ENCODE results near the gene ANXA6. TPM values are rescaled to one million over a fixed set of nuclear protein-coding genes. Genes with fewer than 3 reads are reported as not detected.

ANXA6 gene
- total RNA-seq, 1 donor, result 353 TPM

DNA sequence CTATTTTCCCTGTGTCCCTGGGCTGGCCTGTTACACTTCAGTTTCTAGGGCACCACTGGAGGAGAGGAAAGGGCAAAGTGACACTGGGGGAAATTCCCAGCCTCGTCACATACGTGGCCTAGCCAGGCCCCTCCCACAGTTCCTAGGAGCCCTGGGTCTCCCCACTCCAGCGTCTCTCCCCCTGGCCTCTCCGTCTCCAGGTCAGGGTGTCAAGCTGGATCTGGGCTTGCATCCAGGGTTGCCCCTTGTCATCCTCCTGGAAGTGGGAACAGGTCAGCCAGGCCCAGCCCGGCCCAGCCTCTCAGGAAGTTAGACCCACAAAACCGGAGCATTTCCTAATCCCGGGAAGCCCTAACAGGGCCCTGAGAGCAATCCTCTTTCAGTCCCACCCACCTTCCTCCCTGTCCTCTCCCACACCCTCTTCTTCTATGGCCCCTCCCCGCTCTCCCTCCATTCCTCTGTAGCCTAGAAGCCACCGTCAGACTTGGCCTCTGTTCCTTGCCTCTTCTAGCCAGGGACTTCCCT, 72.0 kb downstream of the ANXA6 start:
- H3K4me3 ChIP-seq (ENCODE audit: insufficient read depth, low read length), result no peak overlapping the region

DNA sequence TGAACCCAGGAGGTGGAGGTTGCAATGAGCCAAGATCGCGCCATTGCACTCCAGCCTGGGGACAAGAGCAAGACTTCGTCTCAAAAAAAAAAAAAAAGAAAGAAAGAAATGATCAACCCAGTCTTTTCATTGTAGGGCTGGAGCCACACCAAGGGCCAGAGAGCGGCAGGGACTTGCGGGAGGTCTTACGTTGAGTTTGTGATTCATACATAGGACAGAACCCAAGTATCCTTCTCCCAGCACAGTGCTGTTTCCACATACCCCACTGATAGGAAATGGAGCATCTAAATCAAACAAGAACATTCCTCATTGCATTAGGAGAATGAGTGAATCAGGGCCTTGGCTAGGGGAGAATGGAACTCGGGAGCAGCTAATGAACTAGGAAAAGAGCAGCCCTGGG, 73.2 kb downstream of the ANXA6 start:
- no peaks in the 10 kb centered on the region for H3K9me3 ChIP-seq (ENCODE audit: low read depth, low read length)
- H3K4me3 ChIP-seq (ENCODE audit: insufficient read depth, low read length), result no peak overlapping the region
- H3K27me3 ChIP-seq (ENCODE audit: insufficient read depth, low read length), result no peaks in the 10 kb centered on the region
- no peak overlapping the region for H2AFZ ChIP-seq (ENCODE audit: low read length)
- H3K4me1 ChIP-seq (ENCODE audit: insufficient read depth, low read length), result peaks cover 22% of the 10 kb centered on the region
- H3K4me2 ChIP-seq (ENCODE audit: insufficient read depth, low read length), result no peak overlapping the region
- peaks cover 3% of the 10 kb centered on the region for H3K79me2 ChIP-seq (ENCODE audit: insufficient read depth, low read length)
- H3K27ac ChIP-seq (ENCODE audit: low read depth, low read length), result no peak overlapping the region
- no peaks in the 10 kb centered on the region for H3K36me3 ChIP-seq (ENCODE audit: insufficient read depth, low read length)
- TF ChIP-seq, protein P1, sequence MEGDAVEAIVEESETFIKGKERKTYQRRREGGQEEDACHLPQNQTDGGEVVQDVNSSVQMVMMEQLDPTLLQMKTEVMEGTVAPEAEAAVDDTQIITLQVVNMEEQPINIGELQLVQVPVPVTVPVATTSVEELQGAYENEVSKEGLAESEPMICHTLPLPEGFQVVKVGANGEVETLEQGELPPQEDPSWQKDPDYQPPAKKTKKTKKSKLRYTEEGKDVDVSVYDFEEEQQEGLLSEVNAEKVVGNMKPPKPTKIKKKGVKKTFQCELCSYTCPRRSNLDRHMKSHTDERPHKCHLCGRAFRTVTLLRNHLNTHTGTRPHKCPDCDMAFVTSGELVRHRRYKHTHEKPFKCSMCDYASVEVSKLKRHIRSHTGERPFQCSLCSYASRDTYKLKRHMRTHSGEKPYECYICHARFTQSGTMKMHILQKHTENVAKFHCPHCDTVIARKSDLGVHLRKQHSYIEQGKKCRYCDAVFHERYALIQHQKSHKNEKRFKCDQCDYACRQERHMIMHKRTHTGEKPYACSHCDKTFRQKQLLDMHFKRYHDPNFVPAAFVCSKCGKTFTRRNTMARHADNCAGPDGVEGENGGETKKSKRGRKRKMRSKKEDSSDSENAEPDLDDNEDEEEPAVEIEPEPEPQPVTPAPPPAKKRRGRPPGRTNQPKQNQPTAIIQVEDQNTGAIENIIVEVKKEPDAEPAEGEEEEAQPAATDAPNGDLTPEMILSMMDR (IDR thresholded peaks at IDR 0.05; ENCODE audit: extremely low read depth, low read depth, low read length), result no peak
- DNase-seq (ENCODE audit: insufficient read length, low spot score, missing footprints), result no peak
- peaks cover 4% of the 10 kb centered on the region for H4K20me1 ChIP-seq (ENCODE audit: insufficient read depth, low read length)

More for the DNA sequence above, 72.0 kb downstream of the ANXA6 start:
- Histone ChIP-seq H3K27ac (ENCODE audit: low read depth, low read length) (no peak overlapping the region), H2AFZ (ENCODE audit: low read length) (peak overlapping the region; percentile 54), H3K4me1 (ENCODE audit: insufficient read depth, low read length) (peaks cover 15% of the 10 kb centered on the region), H3K4me2 (ENCODE audit: insufficient read depth, low read length) (no peak overlapping the region), H3K27me3 (ENCODE audit: insufficient read depth, low read length) (no peaks in the 10 kb centered on the region), H3K36me3 (ENCODE audit: insufficient read depth, low read length) (no peaks in the 10 kb centered on the region), H3K9me3 (ENCODE audit: low read depth, low read length) (no peaks in the 10 kb centered on the region), H3K79me2 (ENCODE audit: insufficient read depth, low read length) (no peaks in the 10 kb centered on the region), H4K20me1 (ENCODE audit: insufficient read depth, low read length) (no peaks in the 10 kb centered on the region)
- TF ChIP-seq, protein P1 (IDR thresholded peaks at IDR 0.05; ENCODE audit: extremely low read depth, low read depth, low read length), result no peak
- no peak for DNase-seq (ENCODE audit: insufficient read length, low spot score, missing footprints)

DNA sequence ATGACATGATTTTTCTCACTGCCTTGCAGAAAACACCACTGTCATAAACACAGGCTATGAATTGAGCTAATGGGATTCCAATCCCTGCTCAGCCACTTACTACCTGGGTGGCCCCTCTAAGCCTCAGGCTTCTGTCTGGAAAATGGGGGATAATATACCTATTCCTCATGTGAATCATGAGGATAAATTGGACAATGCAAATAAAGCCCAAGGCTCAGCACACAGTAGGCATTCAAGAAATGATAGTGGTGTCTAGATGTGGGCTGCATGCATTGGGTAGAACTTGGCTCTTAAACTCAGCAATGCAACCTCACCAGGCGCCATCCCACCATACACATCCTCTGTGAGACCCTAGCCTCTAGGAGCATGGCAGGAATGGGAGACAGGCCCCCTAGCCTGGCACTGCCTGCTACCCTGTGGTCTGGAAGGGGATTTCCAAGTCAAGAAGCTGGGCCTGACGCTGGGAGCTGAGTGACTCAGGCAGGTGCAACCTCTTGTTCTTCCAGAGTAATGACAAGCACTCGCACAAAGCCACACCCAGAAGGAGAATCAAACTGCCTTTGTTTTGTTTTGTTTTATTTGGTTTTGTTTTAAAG, 74.4 kb downstream of the ANXA6 start:
- H3K9me3 ChIP-seq (ENCODE audit: low read depth, low read length), result no peaks in the 10 kb centered on the region
- H3K4me1 ChIP-seq (ENCODE audit: insufficient read depth, low read length), result peaks cover 28% of the 10 kb centered on the region
- no peak overlapping the region for H3K27ac ChIP-seq (ENCODE audit: low read depth, low read length)
- TF ChIP-seq, protein P1 (IDR thresholded peaks at IDR 0.05; ENCODE audit: extremely low read depth, low read depth, low read length), result no peak
- H3K27me3 ChIP-seq (ENCODE audit: insufficient read depth, low read length), result no peaks in the 10 kb centered on the region
- H3K79me2 ChIP-seq (ENCODE audit: insufficient read depth, low read length), result peaks cover 14% of the 10 kb centered on the region
- peaks cover 4% of the 10 kb centered on the region for H3K36me3 ChIP-seq (ENCODE audit: insufficient read depth, low read length)
- no peak overlapping the region for H2AFZ ChIP-seq (ENCODE audit: low read length)
- no peak overlapping the region for H3K4me3 ChIP-seq (ENCODE audit: insufficient read depth, low read length)
- peaks cover 8% of the 10 kb centered on the region for H4K20me1 ChIP-seq (ENCODE audit: insufficient read depth, low read length)
- no peak overlapping the region for H3K4me2 ChIP-seq (ENCODE audit: insufficient read depth, low read length)
- no peak for DNase-seq (ENCODE audit: insufficient read length, low spot score, missing footprints)

DNA sequence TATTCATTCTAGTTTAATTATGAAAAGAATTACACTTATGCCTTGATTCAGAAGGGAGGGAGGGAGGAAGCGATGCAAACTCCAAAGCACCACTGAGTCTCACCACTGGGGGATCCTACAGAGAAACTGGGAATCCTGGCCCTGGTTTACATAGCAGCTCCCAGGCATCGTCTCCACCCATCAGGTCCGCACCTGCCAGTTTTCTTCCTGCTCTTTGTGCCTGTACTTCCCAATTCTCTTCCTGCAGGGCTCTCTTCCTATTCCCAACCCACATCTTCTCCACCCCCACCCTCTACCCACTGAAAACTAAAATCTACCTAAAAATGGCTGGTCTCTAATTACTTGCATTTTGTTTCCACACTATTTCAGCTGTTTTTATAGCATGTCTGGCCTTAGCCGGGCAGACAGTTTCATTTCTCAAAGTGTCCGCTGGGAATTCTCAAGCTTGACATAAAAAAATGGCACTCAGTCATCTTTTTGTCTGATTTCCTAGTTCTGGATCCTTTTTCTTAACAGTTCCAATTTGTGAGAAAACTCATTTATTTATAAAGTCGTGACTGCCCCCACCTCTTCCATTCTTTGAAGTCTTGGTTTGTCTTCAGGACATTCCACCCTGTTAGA, 75.2 kb downstream of the ANXA6 start:
- H3K36me3 ChIP-seq (ENCODE audit: insufficient read depth, low read length), result peaks cover 4% of the 10 kb centered on the region
- peaks cover 21% of the 10 kb centered on the region for H3K79me2 ChIP-seq (ENCODE audit: insufficient read depth, low read length)
- H3K4me2 ChIP-seq (ENCODE audit: insufficient read depth, low read length), result peak overlapping the region; percentile 82
- no peaks in the 10 kb centered on the region for H3K27me3 ChIP-seq (ENCODE audit: insufficient read depth, low read length)
- H2AFZ ChIP-seq (ENCODE audit: low read length), result no peak overlapping the region
- no peak for DNase-seq (ENCODE audit: insufficient read length, low spot score, missing footprints)
- TF ChIP-seq, protein P1 (IDR thresholded peaks at IDR 0.05; ENCODE audit: extremely low read depth, low read depth, low read length), result peak; percentile 43
- peaks cover 8% of the 10 kb centered on the region for H4K20me1 ChIP-seq (ENCODE audit: insufficient read depth, low read length)
- no peaks in the 10 kb centered on the region for H3K9me3 ChIP-seq (ENCODE audit: low read depth, low read length)
- no peak overlapping the region for H3K27ac ChIP-seq (ENCODE audit: low read depth, low read length)
- H3K4me1 ChIP-seq (ENCODE audit: insufficient read depth, low read length), result peaks cover 28% of the 10 kb centered on the region
- no peak overlapping the region for H3K4me3 ChIP-seq (ENCODE audit: insufficient read depth, low read length)
